ENCODE data around the gene CPLX1.
"Not testable (repeated sequence)": the region's sequence is repeated elsewhere in the genome, so short reads cannot be mapped to it uniquely, and the experiment has no call there.

CPLX1 gene

DNA sequence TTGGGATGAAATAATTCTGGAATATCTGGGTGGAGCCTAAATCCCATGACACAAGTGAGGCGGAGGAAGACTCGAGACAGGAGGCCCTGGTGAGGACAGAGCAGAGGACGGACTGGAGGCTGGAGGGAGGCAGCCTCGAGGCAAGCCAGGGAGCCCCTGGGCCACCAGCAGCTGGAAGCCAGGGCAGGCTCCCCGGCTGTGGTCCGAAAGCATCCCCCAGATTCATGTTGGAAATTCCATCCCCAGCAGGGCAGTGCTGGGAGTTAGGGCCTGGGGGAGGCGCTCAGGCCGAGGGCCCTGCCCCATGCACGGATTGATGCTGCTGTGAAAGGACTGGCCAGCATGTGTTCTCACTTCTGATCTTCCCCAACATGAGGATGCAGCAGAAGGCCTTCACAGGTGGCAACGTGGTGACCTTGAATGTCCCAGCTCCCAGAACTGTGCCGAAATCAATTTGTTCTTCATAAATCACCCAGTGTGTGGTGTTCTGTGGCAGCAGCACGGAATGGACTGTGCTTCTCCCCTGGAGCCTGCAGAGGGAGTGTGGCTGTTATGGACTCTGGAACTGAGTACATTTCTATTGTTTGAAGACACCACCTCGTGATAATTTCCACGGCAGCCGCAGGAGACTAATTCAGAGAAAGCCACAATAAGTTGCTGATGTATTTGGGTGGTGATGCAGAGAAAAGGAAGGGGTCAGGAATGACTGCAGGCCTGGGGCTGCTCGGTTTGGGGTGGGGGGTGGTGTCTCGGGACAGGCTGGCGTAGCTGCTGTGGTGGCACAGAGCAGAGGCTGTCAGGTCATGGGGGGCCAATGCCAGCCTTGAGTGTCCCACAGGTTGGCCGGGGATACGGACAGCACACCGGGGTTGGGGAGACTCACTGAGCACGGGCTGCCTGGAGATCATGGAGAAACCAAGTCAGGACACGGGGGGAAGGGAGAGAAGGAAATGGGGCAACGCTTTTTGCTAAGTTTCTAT is 63.4 kb downstream of the CPLX1 start:
- no peaks in the 10 kb centered on the region for H3K79me2 ChIP-seq (ENCODE audit: control insufficient read depth, insufficient read depth, low read length, unreplicated experiment)
- no peaks in the 10 kb centered on the region for H3K27me3 ChIP-seq (ENCODE audit: insufficient read depth, low read length)
- H3K27ac ChIP-seq (ENCODE audit: low read depth, low read length), result no peak overlapping the region
- H3K4me1 ChIP-seq (ENCODE audit: control insufficient read depth, insufficient read depth, low read length, unreplicated experiment), result peaks cover 8% of the 10 kb centered on the region
- peaks cover 29% of the 10 kb centered on the region for H3K36me3 ChIP-seq (ENCODE audit: insufficient read depth, low read length)
- no peak overlapping the region for H3K4me3 ChIP-seq (ENCODE audit: low read depth, low read length)
- H2AFZ ChIP-seq (ENCODE audit: low read length, unreplicated experiment), result no peak overlapping the region

DNA sequence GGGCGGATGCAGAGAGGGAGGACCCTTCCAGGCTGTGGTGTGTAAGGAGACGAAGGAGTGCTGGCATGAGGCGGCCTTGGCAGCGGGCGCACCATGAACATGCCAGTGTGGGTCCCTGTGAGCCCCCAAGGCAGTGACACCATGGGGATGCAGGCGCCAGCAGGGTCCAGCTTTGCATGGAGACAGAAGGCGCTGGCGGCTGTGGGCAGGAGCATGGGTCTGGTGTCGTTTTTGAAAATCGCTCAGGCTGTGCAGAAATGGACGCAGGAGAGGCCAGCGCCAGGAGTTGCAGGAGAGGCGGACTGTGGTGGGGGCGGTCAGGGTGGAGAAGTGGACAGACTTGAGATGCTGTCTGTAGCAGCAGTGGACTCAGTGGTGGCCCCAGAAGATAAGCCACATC is 64.2 kb downstream of the CPLX1 start:
- H3K27me3 ChIP-seq (ENCODE audit: insufficient read depth, low read length), result no peaks in the 10 kb centered on the region
- H3K36me3 ChIP-seq (ENCODE audit: insufficient read depth, low read length), result peaks cover 28% of the 10 kb centered on the region
- H3K79me2 ChIP-seq (ENCODE audit: control insufficient read depth, insufficient read depth, low read length, unreplicated experiment), result no peaks in the 10 kb centered on the region
- no peak overlapping the region for H2AFZ ChIP-seq (ENCODE audit: low read length, unreplicated experiment)
- no peak overlapping the region for H3K27ac ChIP-seq (ENCODE audit: low read depth, low read length)
- H3K4me3 ChIP-seq (ENCODE audit: low read depth, low read length), result no peak overlapping the region
- peaks cover 8% of the 10 kb centered on the region for H3K4me1 ChIP-seq (ENCODE audit: control insufficient read depth, insufficient read depth, low read length, unreplicated experiment)

DNA sequence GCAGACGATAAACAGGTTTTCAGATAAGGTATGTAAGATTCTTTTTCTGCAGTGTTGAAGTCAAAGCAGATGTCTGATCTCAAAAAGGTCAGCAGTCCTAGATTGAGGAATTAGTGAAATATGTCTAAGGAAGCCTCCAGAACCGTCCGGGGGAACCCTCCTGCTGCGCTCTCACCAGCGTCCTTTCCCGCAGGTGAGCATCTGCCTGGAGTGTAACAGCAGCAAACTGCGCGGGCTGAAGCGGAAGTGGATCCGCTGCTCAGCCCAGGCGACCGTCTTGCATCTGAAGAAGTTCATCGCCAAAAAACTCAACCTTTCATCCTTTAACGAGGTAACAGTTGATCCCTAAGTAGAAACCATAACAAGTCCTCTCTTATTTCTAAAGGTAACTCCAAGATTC is 64.8 kb downstream of the CPLX1 start:
- Histone ChIP-seq H3K4me3 (ENCODE audit: low read depth, low read length) (no peak overlapping the region), H3K4me1 (ENCODE audit: control insufficient read depth, insufficient read depth, low read length, unreplicated experiment) (peaks cover 8% of the 10 kb centered on the region), H3K27me3 (ENCODE audit: insufficient read depth, low read length) (no peaks in the 10 kb centered on the region), H2AFZ (ENCODE audit: low read length, unreplicated experiment) (no peak overlapping the region), H3K27ac (ENCODE audit: low read depth, low read length) (no peak overlapping the region), H3K79me2 (ENCODE audit: control insufficient read depth, insufficient read depth, low read length, unreplicated experiment) (no peaks in the 10 kb centered on the region), H3K36me3 (ENCODE audit: insufficient read depth, low read length) (peaks cover 23% of the 10 kb centered on the region)

DNA sequence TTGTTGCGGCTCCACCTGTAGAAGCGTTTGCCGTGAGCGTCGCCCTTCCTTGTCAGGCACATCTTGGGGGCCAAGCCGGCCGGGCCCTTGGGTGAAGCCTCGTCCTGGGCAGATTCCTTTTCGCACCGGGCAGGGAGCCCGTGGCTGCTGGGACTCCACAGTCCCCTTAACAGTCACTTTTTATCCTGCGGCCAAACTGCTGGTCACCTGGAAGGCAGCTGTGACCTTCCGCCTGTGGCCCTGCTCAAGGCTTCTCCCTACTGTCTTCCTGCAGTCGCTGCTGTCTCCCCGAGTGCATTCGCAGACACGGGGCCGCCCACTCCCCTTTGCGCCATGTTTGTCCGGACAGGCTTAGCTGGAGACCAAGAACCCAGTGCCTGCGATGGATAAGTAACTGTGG is 65.3 kb downstream of the CPLX1 start:
- H3K4me3 ChIP-seq (ENCODE audit: low read depth, low read length), result no peak overlapping the region
- no peak overlapping the region for H3K27ac ChIP-seq (ENCODE audit: low read depth, low read length)
- peaks cover 20% of the 10 kb centered on the region for H3K36me3 ChIP-seq (ENCODE audit: insufficient read depth, low read length)
- H2AFZ ChIP-seq (ENCODE audit: low read length, unreplicated experiment), result no peak overlapping the region
- H3K4me1 ChIP-seq (ENCODE audit: control insufficient read depth, insufficient read depth, low read length, unreplicated experiment), result peaks cover 3% of the 10 kb centered on the region
- H3K27me3 ChIP-seq (ENCODE audit: insufficient read depth, low read length), result no peaks in the 10 kb centered on the region
- H3K79me2 ChIP-seq (ENCODE audit: control insufficient read depth, insufficient read depth, low read length, unreplicated experiment), result no peaks in the 10 kb centered on the region

DNA sequence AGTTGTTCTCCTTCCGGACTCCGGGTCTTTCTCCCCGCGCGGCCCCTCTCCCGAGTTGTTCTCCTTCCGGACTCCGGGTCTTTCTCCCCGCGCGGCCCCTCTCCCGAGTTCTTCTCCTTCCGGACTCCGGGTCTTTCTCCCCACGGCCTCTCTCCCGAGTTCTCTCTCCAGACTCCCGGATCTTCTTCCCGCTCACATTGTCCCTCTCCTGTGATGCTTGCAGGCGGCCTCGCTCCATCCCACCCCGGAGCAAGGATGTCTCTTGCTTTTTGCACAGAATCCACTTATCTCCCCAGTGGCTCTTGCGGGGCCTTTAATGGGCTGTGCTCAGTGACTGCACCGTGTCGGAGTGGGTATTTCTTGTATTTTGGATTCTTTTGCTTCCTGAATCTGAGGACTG is 66.1 kb downstream of the CPLX1 start:
- not testable (repeated sequence) for H3K27ac ChIP-seq (ENCODE audit: low read depth, low read length); H3K4me3 ChIP-seq (ENCODE audit: low read depth, low read length)
- peaks cover 18% of the 10 kb centered on the region for H3K36me3 ChIP-seq (ENCODE audit: insufficient read depth, low read length)

DNA sequence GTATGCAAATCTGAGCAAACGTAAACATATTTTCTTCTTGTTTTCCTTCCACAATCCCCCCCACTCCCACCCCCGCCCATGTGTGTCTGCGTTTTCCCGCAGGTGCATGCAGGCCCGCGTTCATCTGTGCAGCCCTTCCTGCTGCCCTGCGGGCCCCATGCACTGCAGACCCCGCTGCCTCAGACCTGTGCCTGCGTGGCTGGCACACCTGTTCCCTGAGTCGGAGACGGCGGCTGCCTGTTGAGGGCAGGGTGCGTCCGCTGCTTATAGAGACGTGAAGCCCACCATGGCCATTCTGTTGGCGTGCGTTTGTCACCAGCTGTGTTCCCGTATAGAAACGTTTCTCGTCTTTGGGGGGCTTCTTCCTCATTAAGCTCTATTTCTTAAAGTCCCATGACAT is 68.8 kb downstream of the CPLX1 start:
- no peak overlapping the region for H3K4me3 ChIP-seq (ENCODE audit: low read depth, low read length)
- H3K36me3 ChIP-seq (ENCODE audit: insufficient read depth, low read length), result peaks cover 28% of the 10 kb centered on the region
- H2AFZ ChIP-seq (ENCODE audit: low read length, unreplicated experiment), result no peak overlapping the region
- peaks cover 6% of the 10 kb centered on the region for H3K4me1 ChIP-seq (ENCODE audit: control insufficient read depth, insufficient read depth, low read length, unreplicated experiment)
- no peaks in the 10 kb centered on the region for H3K27me3 ChIP-seq (ENCODE audit: insufficient read depth, low read length)
- H3K79me2 ChIP-seq (ENCODE audit: control insufficient read depth, insufficient read depth, low read length, unreplicated experiment), result peaks cover 10% of the 10 kb centered on the region
- H3K27ac ChIP-seq (ENCODE audit: low read depth, low read length), result no peak overlapping the region

More for the DNA sequence above, 66.1 kb downstream of the CPLX1 start:
- not testable (repeated sequence) for H3K4me1 ChIP-seq (ENCODE audit: control insufficient read depth, insufficient read depth, low read length, unreplicated experiment); H3K27me3 ChIP-seq (ENCODE audit: insufficient read depth, low read length); H3K79me2 ChIP-seq (ENCODE audit: control insufficient read depth, insufficient read depth, low read length, unreplicated experiment); H2AFZ ChIP-seq (ENCODE audit: low read length, unreplicated experiment)

DNA sequence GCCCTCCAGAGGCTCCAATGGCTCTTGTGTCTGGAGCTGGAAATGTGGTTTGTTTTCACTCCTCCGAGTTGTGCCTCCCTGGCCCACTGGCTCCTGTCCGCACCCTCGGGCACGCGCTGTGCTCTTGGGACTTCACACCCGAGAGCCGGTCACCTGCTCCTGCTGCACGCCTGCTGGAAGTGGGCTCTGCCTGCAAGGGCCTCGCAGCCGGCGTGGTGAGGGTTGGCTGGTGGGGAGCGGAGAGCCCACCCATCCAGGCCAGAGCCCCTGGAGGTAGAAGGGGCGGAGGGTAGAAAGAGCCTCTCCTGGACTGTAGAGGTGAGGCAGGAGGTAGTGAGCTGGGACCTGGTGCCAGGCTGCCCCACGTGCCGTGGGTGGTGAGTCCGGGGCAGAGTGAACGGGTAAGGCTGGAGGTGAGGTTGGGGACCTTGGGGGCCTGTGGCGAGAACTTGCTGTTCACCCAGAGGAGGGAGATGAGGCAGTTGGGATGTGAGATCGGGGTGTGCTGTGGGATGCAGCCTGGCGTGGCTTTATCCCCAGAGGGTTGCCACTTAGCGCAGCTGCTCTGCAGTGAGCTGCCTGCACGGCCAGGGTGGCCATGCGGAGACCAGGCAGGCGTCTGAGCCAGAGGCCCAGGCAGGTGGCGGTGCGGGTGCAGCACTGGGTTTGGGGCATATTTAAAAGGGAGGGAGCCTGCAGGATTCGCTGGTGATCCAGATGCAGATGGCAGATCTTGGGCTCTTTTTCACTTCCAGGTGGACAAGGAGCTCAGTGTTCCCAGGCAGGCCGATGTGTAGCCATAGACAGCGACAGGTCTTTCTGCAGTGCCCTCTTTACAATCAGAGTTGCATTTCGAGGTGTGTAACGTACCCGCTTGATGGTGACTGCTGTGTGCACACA is 71.5 kb downstream of the CPLX1 start:
- Histone ChIP-seq H3K27me3 (ENCODE audit: insufficient read depth, low read length) (no peaks in the 10 kb centered on the region), H3K36me3 (ENCODE audit: insufficient read depth, low read length) (peaks cover 10% of the 10 kb centered on the region; the same call in 1 of the 2 replicates), H3K79me2 (ENCODE audit: control insufficient read depth, insufficient read depth, low read length, unreplicated experiment) (peaks cover 15% of the 10 kb centered on the region), H3K4me1 (ENCODE audit: control insufficient read depth, insufficient read depth, low read length, unreplicated experiment) (peaks cover 29% of the 10 kb centered on the region), H3K27ac (ENCODE audit: low read depth, low read length) (no peak overlapping the region), H2AFZ (ENCODE audit: low read length, unreplicated experiment) (no peak overlapping the region), H3K4me3 (ENCODE audit: low read depth, low read length) (no peak overlapping the region)

DNA sequence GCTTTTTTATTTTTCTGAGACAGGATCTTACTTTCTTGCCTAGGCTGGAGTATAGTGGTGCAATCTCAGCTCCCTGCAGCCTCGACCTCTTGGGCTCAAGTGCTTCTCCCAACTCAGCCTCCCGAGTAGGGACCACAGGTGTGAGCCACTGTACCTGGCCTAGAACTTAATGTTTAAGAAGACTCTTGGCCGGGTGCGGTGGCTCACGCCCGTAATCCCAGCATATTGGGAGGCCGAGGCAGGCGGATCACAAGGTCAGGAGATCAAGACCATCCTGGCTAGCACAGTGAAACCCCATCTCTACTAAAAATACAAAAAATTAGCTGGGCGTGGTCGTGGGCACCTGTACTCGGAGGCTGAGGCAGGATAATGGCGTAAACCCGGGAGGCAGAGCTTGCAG is 72.7 kb downstream of the CPLX1 start:
- peaks cover 32% of the 10 kb centered on the region for H3K4me1 ChIP-seq (ENCODE audit: control insufficient read depth, insufficient read depth, low read length, unreplicated experiment)
- H3K79me2 ChIP-seq (ENCODE audit: control insufficient read depth, insufficient read depth, low read length, unreplicated experiment), result peaks cover 15% of the 10 kb centered on the region
- not testable (repeated sequence) for H2AFZ ChIP-seq (ENCODE audit: low read length, unreplicated experiment); H3K27ac ChIP-seq (ENCODE audit: low read depth, low read length); H3K27me3 ChIP-seq (ENCODE audit: insufficient read depth, low read length); H3K4me3 ChIP-seq (ENCODE audit: low read depth, low read length)
- H3K36me3 ChIP-seq (ENCODE audit: insufficient read depth, low read length), result peaks cover 18% of the 10 kb centered on the region

DNA sequence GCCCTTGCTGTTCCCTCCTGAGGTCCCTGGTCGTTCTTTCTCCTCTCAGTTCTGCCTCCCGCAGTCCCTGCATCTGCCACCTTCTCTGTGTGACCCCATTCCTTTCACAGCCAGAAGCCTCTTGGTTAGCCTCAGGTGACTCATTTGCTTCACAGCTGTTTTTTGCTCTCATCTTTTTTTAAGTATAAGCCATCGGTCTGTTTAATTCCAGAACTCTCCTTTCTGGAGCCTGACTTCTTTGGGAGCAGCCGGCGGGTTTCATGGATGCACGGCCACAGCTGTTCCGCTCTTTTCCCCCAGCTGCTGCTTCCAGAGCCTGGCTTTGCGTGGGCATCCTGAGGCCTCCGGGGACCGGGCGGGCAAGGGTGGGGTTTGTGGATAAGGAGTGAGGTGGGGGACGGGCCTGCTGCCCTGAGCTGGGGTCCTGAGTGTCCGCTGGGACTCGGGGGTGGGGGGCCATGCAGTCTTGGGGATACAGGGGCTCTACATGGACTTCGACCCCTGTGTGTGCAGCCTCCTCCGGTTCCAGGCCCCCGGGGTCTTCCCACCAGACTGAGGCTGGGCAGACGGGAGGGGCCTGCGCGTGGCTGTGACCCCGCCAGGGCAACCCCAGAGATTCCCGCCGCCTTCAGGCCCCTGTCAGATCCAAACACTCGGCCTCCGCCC is 73.6 kb downstream of the CPLX1 start:
- peaks cover 23% of the 10 kb centered on the region for H3K36me3 ChIP-seq (ENCODE audit: insufficient read depth, low read length)
- H3K27me3 ChIP-seq (ENCODE audit: insufficient read depth, low read length), result no peaks in the 10 kb centered on the region
- no peak overlapping the region for H3K4me3 ChIP-seq (ENCODE audit: low read depth, low read length)
- H3K79me2 ChIP-seq (ENCODE audit: control insufficient read depth, insufficient read depth, low read length, unreplicated experiment), result peaks cover 15% of the 10 kb centered on the region
- peak overlapping the region; percentile 88 for H3K27ac ChIP-seq (ENCODE audit: low read depth, low read length)
- no peak overlapping the region for H2AFZ ChIP-seq (ENCODE audit: low read length, unreplicated experiment)
- H3K4me1 ChIP-seq (ENCODE audit: control insufficient read depth, insufficient read depth, low read length, unreplicated experiment), result peaks cover 32% of the 10 kb centered on the region

DNA sequence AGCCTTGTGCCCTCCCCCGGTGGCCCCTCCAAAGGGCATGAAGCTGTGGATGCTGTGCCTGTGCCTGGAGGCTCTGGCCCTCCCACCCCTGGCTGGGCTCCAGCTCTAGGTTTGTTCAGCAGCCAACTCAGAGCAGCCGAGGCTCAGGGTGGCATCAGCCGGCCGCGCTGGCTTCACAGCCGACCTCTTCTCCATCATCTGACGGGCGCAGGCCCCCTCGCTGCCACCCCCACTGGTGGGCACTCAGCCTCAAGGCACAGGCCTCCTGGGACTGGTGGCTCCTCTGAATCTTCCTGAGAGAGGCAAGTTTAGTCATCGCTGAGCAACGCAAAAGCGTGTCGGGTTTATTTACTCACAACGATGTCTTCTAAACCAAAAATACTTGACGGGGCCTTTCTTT is 74.3 kb downstream of the CPLX1 start:
- peak overlapping the region; percentile 88 for H3K27ac ChIP-seq (ENCODE audit: low read depth, low read length)
- peaks cover 15% of the 10 kb centered on the region for H3K79me2 ChIP-seq (ENCODE audit: control insufficient read depth, insufficient read depth, low read length, unreplicated experiment)
- no peaks in the 10 kb centered on the region for H3K27me3 ChIP-seq (ENCODE audit: insufficient read depth, low read length)
- H3K4me1 ChIP-seq (ENCODE audit: control insufficient read depth, insufficient read depth, low read length, unreplicated experiment), result peaks cover 32% of the 10 kb centered on the region
- H3K36me3 ChIP-seq (ENCODE audit: insufficient read depth, low read length), result peaks cover 23% of the 10 kb centered on the region
- H3K4me3 ChIP-seq (ENCODE audit: low read depth, low read length), result no peak overlapping the region
- H2AFZ ChIP-seq (ENCODE audit: low read length, unreplicated experiment), result no peak overlapping the region
